Measurements from ENCODE around the gene PKN1. TPM values are rescaled to one million over a fixed set of nuclear protein-coding genes. Genes with fewer than 3 reads are reported as not detected.
"Not testable (repeated sequence)": the region's sequence is repeated elsewhere in the genome, so short reads cannot be mapped to it uniquely, and the experiment has no call there.

Gene PKN1
- total RNA-seq, result 100 to 1,000 TPM; 159 to 164 TPM

- Mint-ChIP-seq H3K27ac (peak within 1 kb of the TSS; percentile 79), H3K9me3 (no peaks in the 10 kb centered on the region), H3K27me3 (ENCODE audit: low read depth) (no peaks in the 10 kb centered on the region), H3K4me1 (ENCODE audit: low read depth) (peaks cover 37% of the 10 kb centered on the region), H3K4me3 (peak within 1 kb of the TSS; percentile 78), H3K36me3 (ENCODE audit: low read depth) (peaks cover 5% of the 10 kb centered on the region)
- CTCF ChIA-PET, result interaction anchor here (1.0 to 5.1 kb wide), 12 partner anchors 8 to 71 kb away, joined by 3 to 55 read pairs (median 4); partner anchors contain the start of gene DDX39A
- intact Hi-C loops (cut with micrococcal nuclease), result loop anchor here (1.0 to 2.0 kb wide), 3 partner anchors 14 to 53 kb away; partner anchors contain the start of gene DDX39A
- peak; percentile 33 for DNase-seq
Measured at GRCh38 chr19:14432791-14433553, at the start of gene PKN1. TSS of gene PKN1 (plus strand) at chr19:14433306. CDS start at chr19:14433522, 216 bp downstream.

GRCh38 chr19:14383661-14384555, 49.2 kb upstream of the PKN1 start:
- H3K9me3 Mint-ChIP-seq, result no peaks in the 10 kb centered on the region
- peak overlapping the region; percentile 100 for H3K27ac Mint-ChIP-seq
- peak; percentile 79 for DNase-seq
- peaks cover 36% of the 10 kb centered on the region for H3K4me1 Mint-ChIP-seq (ENCODE audit: low read depth)
- CTCF ChIA-PET, result interaction anchor here (0.5 to 5.6 kb wide), 9 partner anchors 11 to 1410 kb away, joined by 3 to 32 read pairs (median 5); no protein-coding TSS in a partner anchor
- intact Hi-C loops (cut with micrococcal nuclease), result loop anchor here (1.0 to 5.0 kb wide), 5 partner anchors 18 to 1232 kb away; partner anchors contain the start of genes IER2 and STX10
- H3K4me3 Mint-ChIP-seq, result peak overlapping the region; percentile 97
- H3K36me3 Mint-ChIP-seq (ENCODE audit: low read depth), result peaks cover 45% of the 10 kb centered on the region
- H3K27me3 Mint-ChIP-seq (ENCODE audit: low read depth), result no peaks in the 10 kb centered on the region

GRCh38 chr19:14385492-14385891, 47.6 kb upstream of the PKN1 start:
- Mint-ChIP-seq H3K27ac (peak overlapping the region; percentile 100), H3K9me3 (no peaks in the 10 kb centered on the region), H3K27me3 (ENCODE audit: low read depth) (no peaks in the 10 kb centered on the region), H3K36me3 (ENCODE audit: low read depth) (peaks cover 52% of the 10 kb centered on the region), H3K4me3 (peak overlapping the region; percentile 97), H3K4me1 (ENCODE audit: low read depth) (peaks cover 31% of the 10 kb centered on the region)
- intact Hi-C loops (cut with micrococcal nuclease), result no loop called here
- DNase-seq, result peak; percentile 53
- CTCF ChIA-PET, result interaction anchor here (0.7 to 1.3 kb wide), 4 partner anchors 18 to 24 kb away, joined by 3 to 6 read pairs (median 4); no protein-coding TSS in a partner anchor

GRCh38 chr19:14390548-14390947, 42.6 kb upstream of the PKN1 start:
- DNase-seq, result no peak
- peak overlapping the region; percentile 59 for H3K27ac Mint-ChIP-seq
- H3K36me3 Mint-ChIP-seq (ENCODE audit: low read depth), result peaks cover 40% of the 10 kb centered on the region
- CTCF ChIA-PET, result no interaction called here
- no peak overlapping the region for H3K4me3 Mint-ChIP-seq
- H3K9me3 Mint-ChIP-seq, result no peaks in the 10 kb centered on the region
- H3K27me3 Mint-ChIP-seq (ENCODE audit: low read depth), result no peaks in the 10 kb centered on the region
- H3K4me1 Mint-ChIP-seq (ENCODE audit: low read depth), result peaks cover 42% of the 10 kb centered on the region
- intact Hi-C loops (cut with micrococcal nuclease), result no loop called here

GRCh38 chr19:14391156-14391821, 41.8 kb upstream of the PKN1 start:
- Mint-ChIP-seq H3K4me3 (no peak overlapping the region), H3K27ac (peak overlapping the region; percentile 59), H3K27me3 (ENCODE audit: low read depth) (no peaks in the 10 kb centered on the region), H3K4me1 (ENCODE audit: low read depth) (peaks cover 46% of the 10 kb centered on the region), H3K36me3 (ENCODE audit: low read depth) (peaks cover 43% of the 10 kb centered on the region), H3K9me3 (no peaks in the 10 kb centered on the region)
- no peak for DNase-seq
- intact Hi-C loops (cut with micrococcal nuclease), result no loop called here
- CTCF ChIA-PET, result interaction anchor here (0.7 kb wide), 1 partner anchor 10 kb away, joined by 4 read pairs; no protein-coding TSS in a partner anchor

GRCh38 chr19:14393329-14393728, 39.8 kb upstream of the PKN1 start:
- H3K4me1 Mint-ChIP-seq (ENCODE audit: low read depth), result peaks cover 54% of the 10 kb centered on the region
- H3K27ac Mint-ChIP-seq, result peak overlapping the region; percentile 66
- H3K36me3 Mint-ChIP-seq (ENCODE audit: low read depth), result peaks cover 54% of the 10 kb centered on the region
- H3K27me3 Mint-ChIP-seq (ENCODE audit: low read depth), result no peaks in the 10 kb centered on the region
- H3K9me3 Mint-ChIP-seq, result no peaks in the 10 kb centered on the region
- intact Hi-C loops (cut with micrococcal nuclease), result no loop called here
- DNase-seq, result no peak
- H3K4me3 Mint-ChIP-seq, result no peak overlapping the region
- CTCF ChIA-PET, result interaction anchor here (0.6 kb wide), 1 partner anchor 8 kb away, joined by 4 read pairs; no protein-coding TSS in a partner anchor

GRCh38 chr19:14394167-14394566, 38.9 kb upstream of the PKN1 start:
- Mint-ChIP-seq H3K4me1 (ENCODE audit: low read depth) (peaks cover 50% of the 10 kb centered on the region), H3K27me3 (ENCODE audit: low read depth) (no peaks in the 10 kb centered on the region), H3K9me3 (no peaks in the 10 kb centered on the region), H3K27ac (peak overlapping the region; percentile 77), H3K4me3 (no peak overlapping the region), H3K36me3 (ENCODE audit: low read depth) (peaks cover 53% of the 10 kb centered on the region)
- intact Hi-C loops (cut with micrococcal nuclease), result no loop called here
- CTCF ChIA-PET, result interaction anchor here (0.9 kb wide), 1 partner anchor 36 kb away, joined by 3 read pairs; no protein-coding TSS in a partner anchor
- no peak for DNase-seq

GRCh38 chr19:14395262-14395661, 37.8 kb upstream of the PKN1 start:
- Mint-ChIP-seq H3K9me3 (no peaks in the 10 kb centered on the region), H3K4me1 (ENCODE audit: low read depth) (peaks cover 44% of the 10 kb centered on the region), H3K27me3 (ENCODE audit: low read depth) (no peaks in the 10 kb centered on the region), H3K27ac (peak overlapping the region; percentile 88), H3K4me3 (peak overlapping the region; percentile 4), H3K36me3 (ENCODE audit: low read depth) (peaks cover 50% of the 10 kb centered on the region)
- no peak for DNase-seq
- CTCF ChIA-PET, result no interaction called here
- intact Hi-C loops (cut with micrococcal nuclease), result no loop called here

- no peak for DNase-seq
- H3K9me3 Mint-ChIP-seq, result no peaks in the 10 kb centered on the region
- intact Hi-C loops (cut with micrococcal nuclease), result no loop called here
- H3K4me3 Mint-ChIP-seq, result no peak overlapping the region
- peak overlapping the region; percentile 88 for H3K27ac Mint-ChIP-seq
- peaks cover 41% of the 10 kb centered on the region for H3K4me1 Mint-ChIP-seq (ENCODE audit: low read depth)
- CTCF ChIA-PET, result interaction anchor here (0.9 to 1.9 kb wide), 2 partner anchors 10 to 34 kb away, joined by 3 to 6 read pairs; no protein-coding TSS in a partner anchor
- H3K27me3 Mint-ChIP-seq (ENCODE audit: low read depth), result no peaks in the 10 kb centered on the region
- H3K36me3 Mint-ChIP-seq (ENCODE audit: low read depth), result peaks cover 46% of the 10 kb centered on the region
Measured at GRCh38 chr19:14395710-14396336, 37.3 kb upstream of the PKN1 start.

- H3K4me3 Mint-ChIP-seq; H3K27me3 Mint-ChIP-seq (ENCODE audit: low read depth); H3K9me3 Mint-ChIP-seq; intact Hi-C loops (cut with micrococcal nuclease); DNase-seq: not testable (repeated sequence)
- peaks cover 50% of the 10 kb centered on the region for H3K36me3 Mint-ChIP-seq (ENCODE audit: low read depth)
- H3K4me1 Mint-ChIP-seq (ENCODE audit: low read depth), result peaks cover 47% of the 10 kb centered on the region
- CTCF ChIA-PET, result interaction anchor here (0.9 to 1.9 kb wide), 2 partner anchors 9 to 35 kb away, joined by 3 to 6 read pairs; no protein-coding TSS in a partner anchor
- peak overlapping the region; percentile 88 for H3K27ac Mint-ChIP-seq
Measured at GRCh38 chr19:14396730-14397129, 36.4 kb upstream of the PKN1 start.

GRCh38 chr19:14397168-14397567, 35.9 kb upstream of the PKN1 start:
- not testable (repeated sequence) for H3K4me3 Mint-ChIP-seq

More at GRCh38 chr19:14397168-14397567, 35.9 kb upstream of the PKN1 start:
- CTCF ChIA-PET, result interaction anchor here (0.6 to 1.9 kb wide), 2 partner anchors 9 to 44 kb away, joined by 5 to 6 read pairs; no protein-coding TSS in a partner anchor
- Mint-ChIP-seq H3K27ac (peak overlapping the region; percentile 88), H3K36me3 (ENCODE audit: low read depth) (peaks cover 54% of the 10 kb centered on the region), H3K4me1 (ENCODE audit: low read depth) (peaks cover 47% of the 10 kb centered on the region)
- H3K27me3 Mint-ChIP-seq (ENCODE audit: low read depth); intact Hi-C loops (cut with micrococcal nuclease); DNase-seq; H3K9me3 Mint-ChIP-seq: not testable (repeated sequence)

Measured in activated naive CD4-positive, alpha-beta T cell treated with anti-CD3 and anti-CD28 coated beads for 36 hours (primary cell).